Calu3 (cell line): ENCODE data around the gene TCF7L2. TPM values are rescaled to one million over a fixed set of nuclear protein-coding genes. Genes with fewer than 3 reads are reported as not detected.

Experiments used
- BruUV-seq: library from RNA; stranded (reverse); fragments of 400-500 nt; replicated peaks from 2 replicates; lab custom pipeline; 2021; lab: Mats Ljungman, UMichigan
- CTCF ChIA-PET: fragments of 300-600 bp; sonication (Branson Sonifier 250); formaldehyde crosslinking; loops from one replicate; lab custom pipeline; 2022; ENCODE audit warnings: antibody characterized with exemption; lab: Charles Lee
- DNase-seq: peaks from one replicate; pipeline ENCODE4 v3.0.0; 2022
- H3K27ac Mint-ChIP-seq: one replicate; pipeline ENCODE4 v1.8.0; 2022; ENCODE audit warnings: mixed read lengths; ENCODE audit not compliant: unreplicated experiment
- H3K27me3 Mint-ChIP-seq: one replicate; pipeline ENCODE4 v1.8.0; 2022; ENCODE audit warnings: mixed read lengths; ENCODE audit not compliant: unreplicated experiment
- H3K36me3 Mint-ChIP-seq: one replicate; pipeline ENCODE4 v1.8.0; 2022; ENCODE audit warnings: mild to moderate bottlenecking, moderate library complexity, mixed read lengths; ENCODE audit not compliant: insufficient read depth, unreplicated experiment
- H3K4me1 Mint-ChIP-seq: one replicate; pipeline ENCODE4 v1.8.0; 2022; ENCODE audit warnings: mild to moderate bottlenecking, low read depth, mixed read lengths; ENCODE audit not compliant: unreplicated experiment
- H3K4me3 Mint-ChIP-seq: one replicate; pipeline ENCODE4 v1.8.0; 2022; ENCODE audit warnings: mild to moderate bottlenecking, low read depth, moderate library complexity, mixed read lengths; ENCODE audit not compliant: unreplicated experiment
- H3K9me3 Mint-ChIP-seq: one replicate; pipeline ENCODE4 v1.8.0; 2022; ENCODE audit warnings: low read depth, mixed read lengths; ENCODE audit not compliant: unreplicated experiment
- CTCF ChIP-seq: fragments of 200-600 bp; IDR thresholded peaks from one replicate; pipeline ENCODE4 v1.8.0; 2022; ENCODE audit warnings: antibody characterized with exemption; ENCODE audit not compliant: unreplicated experiment
- intact Hi-C: fragments of 100-400 bp; cut with micrococcal nuclease; formaldehyde crosslinking; loops from one replicate; pipeline ENCODE4 v1.10.0; 2022; ENCODE audit not compliant: unreplicated experiment
- total RNA-seq: library from RNA; stranded (reverse); gene quantifications from 2 replicates; pipeline ENCODE4 v1.2.3, GENCODE V29; 2022

TCF7L2 gene
- total RNA-seq, 1 experiment from 2014 or later, result 36.6 TPM

GRCh38 chr10:113157441-113157840, 207.4 kb downstream of the TCF7L2 start:
- DNase-seq, result no peak
- H3K27me3 Mint-ChIP-seq, result no peaks in the 10 kb centered on the region
- TF ChIP-seq CTCF, result no peak
- CTCF ChIA-PET, result no interaction called here
- H3K36me3 Mint-ChIP-seq, result peaks cover 22% of the 10 kb centered on the region
- intact Hi-C loops, result no loop called here
- BruUV-seq, result no TSS peak
- H3K9me3 Mint-ChIP-seq, result no peaks in the 10 kb centered on the region
- H3K4me3 Mint-ChIP-seq, result no peak overlapping the region
- no peaks in the 10 kb centered on the region for H3K4me1 Mint-ChIP-seq
- H3K27ac Mint-ChIP-seq, result no peak overlapping the region

- no TSS peak for BruUV-seq
- no peaks in the 10 kb centered on the region for H3K9me3 Mint-ChIP-seq
- peaks cover 18% of the 10 kb centered on the region for H3K36me3 Mint-ChIP-seq
- no peaks in the 10 kb centered on the region for H3K4me1 Mint-ChIP-seq
- intact Hi-C loops, result no loop called here
- no peak overlapping the region for H3K27ac Mint-ChIP-seq
- CTCF ChIA-PET, result no interaction called here
- no peak for TF ChIP-seq CTCF
- H3K27me3 Mint-ChIP-seq, result no peaks in the 10 kb centered on the region
- no peak for DNase-seq
- no peak overlapping the region for H3K4me3 Mint-ChIP-seq
These were observed 208.1 kb downstream of the TCF7L2 start for GRCh38 chr10:113158183-113158582.

- no TSS peak for BruUV-seq
- intact Hi-C loops, result no loop called here
- Mint-ChIP-seq H3K9me3 (no peaks in the 10 kb centered on the region), H3K4me3 (no peak overlapping the region), H3K4me1 (peaks cover 4% of the 10 kb centered on the region), H3K36me3 (peaks cover 19% of the 10 kb centered on the region), H3K27ac (no peak overlapping the region), H3K27me3 (no peaks in the 10 kb centered on the region)
- CTCF ChIA-PET, result no interaction called here
- TF ChIP-seq CTCF, result no peak
- no peak for DNase-seq
These were observed 209.5 kb downstream of the TCF7L2 start for GRCh38 chr10:113159563-113159962.

- H3K36me3 Mint-ChIP-seq, result peaks cover 21% of the 10 kb centered on the region
- H3K4me3 Mint-ChIP-seq, result no peak overlapping the region
- H3K4me1 Mint-ChIP-seq, result peaks cover 8% of the 10 kb centered on the region
- no peak overlapping the region for H3K27ac Mint-ChIP-seq
- no peak for DNase-seq
- BruUV-seq, result no TSS peak
- CTCF ChIA-PET, result no interaction called here
- no peaks in the 10 kb centered on the region for H3K9me3 Mint-ChIP-seq
- TF ChIP-seq CTCF, result no peak
- intact Hi-C loops, result no loop called here
- no peaks in the 10 kb centered on the region for H3K27me3 Mint-ChIP-seq
These were observed 210.6 kb downstream of the TCF7L2 start for GRCh38 chr10:113160641-113161040.

GRCh38 chr10:113161066-113161465, 211.0 kb downstream of the TCF7L2 start:
- no peaks in the 10 kb centered on the region for H3K27me3 Mint-ChIP-seq
- no peak overlapping the region for H3K4me3 Mint-ChIP-seq
- H3K27ac Mint-ChIP-seq, result no peak overlapping the region
- TF ChIP-seq CTCF, result no peak
- peaks cover 8% of the 10 kb centered on the region for H3K4me1 Mint-ChIP-seq
- CTCF ChIA-PET, result no interaction called here
- BruUV-seq, result no TSS peak
- intact Hi-C loops, result no loop called here
- no peaks in the 10 kb centered on the region for H3K9me3 Mint-ChIP-seq
- no peak for DNase-seq
- peaks cover 20% of the 10 kb centered on the region for H3K36me3 Mint-ChIP-seq
